GM18873 (cell line): ENCODE data around the gene DEFB132.
"Not testable (repeated sequence)": the region's sequence is repeated elsewhere in the genome, so short reads cannot be mapped to it uniquely, and the experiment has no call there.

ENCODE experiments used
- ATAC-seq: cut with Tn5 transposase; IDR thresholded peaks from one replicate; pipeline ENCODE4 v1.9.1; 2021; ENCODE audit warnings: mild to moderate bottlenecking, moderate library complexity, moderate number of reproducible peaks; ENCODE audit not compliant: unreplicated experiment, low FRiP score

Gene DEFB132, protein sequence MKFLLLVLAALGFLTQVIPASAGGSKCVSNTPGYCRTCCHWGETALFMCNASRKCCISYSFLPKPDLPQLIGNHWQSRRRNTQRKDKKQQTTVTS

DNA sequence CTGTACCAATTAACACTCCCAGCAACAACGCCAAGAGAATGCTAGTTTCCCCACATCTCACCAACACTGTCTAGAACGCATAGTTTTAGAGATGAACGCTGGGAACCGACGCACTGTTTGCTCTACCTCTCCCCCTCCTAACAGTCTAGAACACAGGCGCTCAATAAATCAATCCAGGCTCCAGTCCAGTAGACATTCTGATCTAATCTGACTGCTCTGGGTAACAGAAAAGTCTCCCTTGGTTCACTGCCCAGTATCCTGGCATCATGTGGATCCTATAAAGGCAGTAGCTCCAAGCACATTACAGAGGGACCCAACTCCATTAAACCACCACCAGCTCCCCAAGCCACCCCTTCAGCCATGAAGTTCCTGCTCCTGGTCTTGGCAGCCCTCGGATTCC is at the start of gene DEFB132:
TSS of gene DEFB132 (plus strand) at position 306 of the 400 bp plus-strand sequence. CDS start at position 361, 55 bp downstream.
- no peak for ATAC-seq

DNA sequence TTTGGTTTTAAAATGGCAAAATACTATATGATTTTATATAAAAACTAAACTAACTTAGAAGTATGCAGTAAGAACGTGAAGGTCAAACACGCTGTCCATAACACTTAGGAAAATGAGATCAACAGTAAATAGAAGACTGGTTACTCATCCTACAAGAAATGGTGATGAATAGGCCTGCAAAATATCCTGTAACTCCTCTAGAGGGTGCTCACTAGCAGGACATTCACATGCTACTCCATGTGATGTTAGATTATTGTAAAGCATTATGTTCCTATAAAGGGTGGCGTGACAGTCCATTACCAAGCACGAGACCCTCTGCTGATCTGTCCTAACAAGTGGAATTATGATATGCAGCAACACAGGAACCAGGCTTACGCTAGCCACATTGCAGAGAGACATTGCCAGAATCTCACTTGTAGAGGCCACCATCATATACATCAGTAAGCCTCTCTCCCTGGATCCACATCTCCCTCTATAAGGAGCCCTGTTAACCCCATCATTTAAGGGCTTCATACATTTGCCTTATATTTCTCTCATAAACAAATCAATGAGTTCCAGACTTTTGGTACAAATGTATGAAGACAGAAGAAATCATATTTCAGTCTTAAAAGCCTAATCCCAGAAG is 48.5 kb upstream of the DEFB132 start:
- ATAC-seq, result no peak

DNA sequence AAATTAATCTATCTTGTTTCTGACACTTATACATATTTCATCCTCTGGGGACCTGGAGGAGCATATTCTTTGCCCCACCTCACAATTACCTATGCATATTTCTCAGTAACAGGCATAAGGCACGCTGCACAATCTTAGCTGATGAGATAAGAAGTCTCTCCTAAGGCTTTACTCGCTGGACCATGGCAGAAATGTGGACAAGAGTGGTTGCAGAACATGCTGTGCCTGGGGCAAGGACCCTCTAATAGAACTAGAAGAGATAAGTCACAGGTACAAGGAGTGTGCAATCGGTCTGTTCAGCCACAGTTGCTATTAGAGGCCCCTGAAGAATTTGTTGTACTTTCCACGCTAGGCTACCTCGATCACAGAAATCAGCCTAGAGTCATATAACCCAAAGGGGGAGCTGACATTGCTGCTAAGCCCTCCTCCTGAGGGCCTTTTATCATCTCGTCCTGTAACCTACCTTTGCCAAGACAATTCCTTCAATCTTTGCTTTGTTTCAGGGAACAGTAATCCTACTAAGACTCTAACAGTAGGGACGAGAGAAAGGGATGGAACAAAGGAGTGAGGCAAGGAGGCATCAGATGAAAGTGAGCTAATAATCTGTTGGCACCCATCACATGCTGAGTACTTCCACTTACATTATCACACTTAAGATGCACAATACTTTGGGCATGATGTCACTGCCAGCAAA is 46.6 kb upstream of the DEFB132 start:
- ATAC-seq, result no peak

DNA sequence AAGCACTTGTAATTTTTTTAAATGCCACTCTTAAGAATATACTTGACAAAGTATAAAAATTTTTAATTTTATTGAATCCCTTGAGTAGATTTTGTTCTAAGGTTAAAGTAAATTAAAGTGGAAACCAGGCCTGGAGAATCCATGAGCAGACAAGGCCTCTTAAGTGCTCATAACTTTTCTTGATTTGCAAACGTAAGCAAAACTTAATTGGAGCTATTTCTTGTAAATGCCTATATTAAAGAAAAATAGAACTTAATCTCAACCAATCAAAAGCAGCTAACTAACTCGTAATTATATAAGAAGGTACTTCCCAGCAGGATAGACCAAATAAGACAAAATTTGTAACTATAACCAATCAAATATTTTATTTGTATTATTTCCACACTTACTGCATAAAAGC is 43.1 kb upstream of the DEFB132 start:
- ATAC-seq, result no peak

DNA sequence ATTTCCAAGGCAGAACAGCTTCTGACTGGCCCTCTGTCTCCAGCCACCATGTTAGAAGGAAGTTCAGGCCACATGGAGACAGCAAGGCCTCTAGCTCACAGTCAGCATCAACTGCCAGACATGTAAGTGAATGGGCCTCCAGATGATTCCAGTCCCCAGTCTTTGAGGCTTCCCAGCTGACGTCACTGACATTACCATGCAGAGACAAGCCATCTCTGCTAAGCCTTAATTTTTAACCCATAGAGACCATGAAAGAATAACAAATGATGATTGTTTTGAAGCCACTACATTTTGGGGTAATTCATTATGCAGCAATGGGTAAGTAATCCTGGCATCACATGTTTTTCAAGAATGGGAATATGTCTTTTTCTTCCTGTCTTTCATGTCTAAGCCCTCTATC is 41.7 kb upstream of the DEFB132 start:
- no peak for ATAC-seq

DNA sequence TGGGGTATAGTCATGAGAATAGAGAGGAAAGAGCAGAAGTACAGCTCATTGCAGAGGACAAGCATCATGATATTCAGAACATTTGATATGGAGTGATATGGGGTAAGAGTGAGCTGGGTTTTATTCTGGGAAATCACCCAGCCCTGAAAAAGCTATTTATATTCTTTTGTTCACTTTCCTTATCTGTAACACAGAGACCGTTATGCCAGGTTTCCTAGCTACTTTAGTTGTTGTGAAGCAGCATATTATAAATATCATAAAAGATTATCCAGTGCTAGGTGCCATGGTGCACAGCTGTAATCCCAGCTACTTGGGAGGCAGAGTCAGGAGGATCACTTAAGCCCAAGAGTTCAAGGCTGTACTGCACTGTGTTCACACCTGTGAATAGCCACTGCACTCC is 40.3 kb upstream of the DEFB132 start:
- no peak for ATAC-seq

DNA sequence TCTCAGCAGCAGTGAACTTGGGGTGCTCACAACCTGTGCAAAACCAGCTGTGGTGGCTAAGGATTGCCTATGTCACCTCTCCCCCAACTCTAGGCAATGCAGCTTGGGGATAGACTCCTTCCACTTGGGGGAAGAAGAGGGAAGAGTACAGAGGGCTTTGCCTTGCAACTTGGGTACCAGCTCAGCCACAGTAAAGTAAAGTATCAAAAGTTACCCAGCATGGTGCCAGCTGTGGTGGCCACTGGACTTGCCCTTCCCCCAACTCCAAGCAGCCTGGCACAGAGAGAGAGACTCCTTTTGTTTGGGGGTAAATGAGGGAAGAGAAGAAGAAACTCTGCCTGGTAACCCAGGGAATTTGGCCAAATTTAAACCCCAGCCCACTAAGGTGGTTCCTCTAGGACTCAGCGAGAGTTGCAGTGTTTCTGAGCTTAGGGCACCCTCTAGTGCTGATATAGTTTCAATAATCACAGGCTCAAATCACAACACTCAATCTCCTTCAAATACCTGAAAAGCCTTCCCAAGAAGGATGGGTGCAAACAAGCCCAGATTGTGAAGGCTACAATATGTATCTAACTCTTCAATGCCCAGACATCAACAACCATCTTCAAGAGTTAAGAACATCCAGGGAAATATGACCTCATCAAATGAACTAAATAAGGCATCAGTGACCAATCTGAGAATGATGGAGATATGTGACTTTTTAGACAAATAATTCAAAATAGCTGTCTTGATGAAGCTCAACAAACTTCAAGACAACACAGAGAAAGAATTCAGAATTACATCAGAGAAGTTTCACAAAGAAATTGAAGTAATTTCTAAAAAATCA is 38.0 kb upstream of the DEFB132 start:
- no peak for ATAC-seq

DNA sequence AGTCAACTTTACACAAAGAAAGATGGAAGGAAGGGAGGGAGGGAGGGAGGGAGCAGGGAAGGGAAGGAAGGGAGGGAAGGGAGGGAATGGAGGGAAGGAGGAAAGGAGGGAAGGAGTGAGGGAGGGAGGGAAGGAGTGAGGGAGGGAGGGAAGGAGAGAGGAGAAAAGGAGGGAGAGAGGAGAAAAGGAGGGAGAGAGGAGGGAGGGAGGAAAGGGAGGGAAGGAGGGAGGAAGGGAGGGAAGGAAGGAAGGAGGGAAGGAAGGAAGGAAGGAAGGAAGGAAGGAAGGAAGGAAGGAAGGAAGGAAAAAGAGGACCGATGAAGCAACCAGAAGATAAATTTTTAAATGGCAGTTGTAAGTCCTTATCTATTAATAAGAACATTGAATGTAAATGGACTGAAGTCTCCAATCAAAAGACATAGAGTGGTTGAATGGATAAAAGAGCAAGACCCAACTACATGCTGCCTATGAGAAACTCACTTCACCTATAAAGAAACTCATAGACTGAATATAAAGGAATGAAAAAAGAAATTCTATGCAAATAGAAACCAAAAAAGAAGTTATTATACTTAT is 36.2 kb upstream of the DEFB132 start:
- ATAC-seq, result no peak

DNA sequence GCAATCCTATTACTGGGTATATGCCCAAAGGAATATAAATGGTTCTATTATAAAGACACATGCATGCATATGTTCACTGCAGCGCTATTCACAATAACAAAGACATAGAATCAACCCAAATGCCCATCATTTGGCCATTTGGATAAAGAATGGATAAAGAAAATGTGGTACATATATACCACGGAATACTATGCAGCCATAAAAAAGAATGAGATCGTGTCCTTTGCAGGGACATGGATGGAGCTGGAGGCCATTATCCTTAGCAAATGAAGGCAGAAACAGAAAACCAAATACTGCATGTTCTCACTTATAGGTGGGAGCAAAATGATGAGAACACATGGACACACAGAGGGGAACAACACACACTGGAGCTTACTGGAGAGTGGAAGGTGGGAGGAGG is 31.6 kb upstream of the DEFB132 start:
- ATAC-seq, result not testable (repeated sequence)

DNA sequence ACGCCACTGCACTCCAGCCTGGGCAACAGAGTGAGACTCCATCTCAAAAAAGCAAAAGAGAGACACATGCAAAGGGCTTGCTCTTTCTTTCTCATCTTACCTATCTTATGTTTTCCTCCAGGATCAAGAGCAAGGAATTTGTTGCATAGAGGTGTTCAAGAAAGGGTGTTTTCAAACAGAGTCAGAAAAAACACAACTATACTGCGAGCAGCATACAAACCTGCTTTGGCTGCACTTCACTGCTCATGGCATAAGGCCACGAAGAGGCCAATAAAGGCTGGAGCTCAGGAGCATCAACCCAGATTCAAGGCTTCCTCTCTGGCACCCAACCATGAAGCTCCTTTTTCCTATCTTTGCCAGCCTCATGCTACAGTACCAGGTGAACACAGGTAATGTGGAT is 30.6 kb upstream of the DEFB132 start, which contains the start of gene DEFB129:
TSS of gene DEFB129 (plus strand) at position 301 of the 400 bp plus-strand sequence. CDS start at position 332, 31 bp downstream.
- no peak for ATAC-seq

DNA sequence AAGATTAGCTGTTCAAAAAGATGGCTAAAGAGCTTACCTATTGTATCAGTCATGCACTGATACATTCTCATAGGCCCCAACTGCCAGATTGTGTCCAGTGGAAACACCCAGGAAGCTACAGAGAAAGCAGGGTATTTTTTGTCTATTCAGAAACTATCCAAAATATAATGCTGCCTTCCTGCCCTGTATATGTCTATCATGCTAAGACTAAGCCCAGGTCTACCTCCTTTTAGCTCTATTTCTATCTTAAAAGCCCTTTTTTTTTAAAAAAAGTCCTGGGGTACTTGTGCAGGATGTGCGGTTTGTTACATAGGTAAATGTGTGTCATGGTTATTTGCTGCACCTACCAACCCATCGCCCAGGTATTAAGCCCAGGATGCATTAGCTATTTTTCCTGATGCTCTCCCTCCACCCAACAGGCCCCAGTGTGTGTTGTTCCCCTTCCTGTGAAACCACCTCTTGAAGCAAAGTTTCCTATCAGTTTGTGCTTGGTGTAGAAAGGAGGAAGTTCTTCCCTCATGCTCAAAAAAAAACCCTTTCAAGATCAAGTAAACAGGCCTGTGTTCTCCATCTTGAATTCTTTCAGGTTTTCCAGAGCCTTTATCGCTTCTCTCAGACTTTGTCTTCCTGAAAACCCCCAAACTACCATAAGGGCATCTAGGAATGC is 30.0 kb upstream of the DEFB132 start:
- no peak for ATAC-seq

DNA sequence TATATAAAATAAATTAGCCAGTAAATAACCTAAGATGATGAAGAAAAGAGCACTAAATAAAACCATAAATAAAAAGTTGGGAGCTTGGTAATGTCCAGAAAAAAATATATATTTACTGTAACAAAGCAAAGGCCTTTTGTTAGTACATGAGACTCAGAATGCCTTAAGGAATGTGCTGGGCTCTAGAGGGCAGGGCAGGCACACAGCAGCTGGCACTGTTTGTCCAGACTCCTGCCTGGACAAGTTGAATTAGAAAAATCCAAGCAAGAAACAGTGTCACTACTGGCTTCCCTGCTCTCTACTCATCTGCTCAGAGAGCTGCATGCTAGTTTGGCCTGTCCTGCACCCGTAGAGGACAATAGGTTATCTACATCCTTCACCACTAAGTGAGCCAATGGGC is 21.6 kb upstream of the DEFB132 start:
- no peak for ATAC-seq

DNA sequence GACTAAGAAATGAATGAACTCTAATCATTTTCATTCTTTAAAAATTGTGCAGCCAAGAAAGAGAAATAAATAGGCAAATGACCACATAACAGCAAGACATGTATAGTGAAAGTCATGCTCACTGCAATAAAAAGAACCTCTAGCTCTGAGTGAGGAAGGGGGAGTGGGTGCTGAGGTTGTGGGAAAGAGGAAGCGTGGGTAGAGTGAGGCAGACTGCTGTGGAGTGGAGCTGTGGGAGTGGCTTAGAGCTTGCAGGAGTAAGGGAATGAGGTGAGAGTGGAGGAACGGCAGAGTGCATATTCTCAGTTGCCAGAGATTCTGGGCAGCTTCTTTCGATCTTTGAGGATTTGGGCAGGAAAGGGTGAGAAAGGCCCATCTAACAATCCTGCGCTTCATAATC is 20.0 kb upstream of the DEFB132 start:
- ATAC-seq, result no peak

DNA sequence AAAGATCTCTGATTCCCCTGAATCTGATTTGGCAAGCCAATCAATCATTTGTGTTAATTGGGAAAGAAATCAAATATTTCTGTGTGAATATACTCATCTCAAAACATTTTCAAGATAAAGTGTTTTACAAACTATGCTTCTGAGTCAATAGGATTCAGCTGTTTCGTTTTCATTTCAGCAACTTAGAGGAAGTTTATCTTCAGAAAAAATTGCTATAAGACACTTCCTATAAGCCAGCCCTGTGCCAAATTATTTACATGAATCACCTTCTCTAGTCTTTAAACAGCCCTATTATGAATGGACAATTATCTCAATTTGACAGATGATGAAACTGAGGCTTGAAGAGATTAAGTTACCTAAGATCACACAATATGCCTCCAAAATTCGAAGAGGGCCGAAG is 19.6 kb upstream of the DEFB132 start:
- no peak for ATAC-seq

DNA sequence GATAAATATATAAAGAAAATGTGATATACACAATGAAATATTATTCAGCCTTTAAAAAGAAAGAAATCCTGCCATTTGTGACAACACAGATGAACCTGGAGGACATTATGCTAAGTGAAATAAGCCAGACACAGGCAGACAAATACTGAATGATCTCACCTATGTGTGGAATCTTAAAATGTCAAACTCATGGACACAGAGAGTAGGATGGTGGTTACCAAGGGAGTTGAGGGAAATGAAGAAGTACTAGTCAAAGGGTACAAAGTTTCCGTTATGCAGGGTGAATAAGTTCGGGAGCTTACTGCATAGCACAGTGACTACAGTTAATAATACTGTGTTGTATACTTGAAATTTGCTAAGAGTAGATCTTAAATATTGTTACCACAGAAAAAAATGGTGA is 14.6 kb upstream of the DEFB132 start:
- no peak for ATAC-seq

DNA sequence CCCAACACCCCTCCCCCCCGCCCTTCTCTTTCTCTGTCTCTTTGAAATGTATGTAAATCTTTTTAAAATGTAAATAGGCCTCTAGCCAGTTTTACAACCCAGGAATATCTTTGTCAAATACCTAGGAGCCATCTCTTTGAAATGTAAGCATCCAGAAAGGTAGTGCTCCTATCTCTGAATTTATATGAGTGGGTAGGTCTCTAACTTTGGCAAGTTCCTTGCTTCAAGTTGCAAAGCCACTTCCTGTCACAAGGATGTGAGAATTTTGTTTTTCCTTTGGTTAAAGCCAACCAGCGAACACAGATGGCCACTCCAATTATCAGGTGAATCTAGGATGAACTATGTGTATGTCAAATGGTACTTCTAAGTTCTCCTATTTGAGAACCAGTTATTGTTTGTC is 6.2 kb upstream of the DEFB132 start:
- no peak for ATAC-seq

DNA sequence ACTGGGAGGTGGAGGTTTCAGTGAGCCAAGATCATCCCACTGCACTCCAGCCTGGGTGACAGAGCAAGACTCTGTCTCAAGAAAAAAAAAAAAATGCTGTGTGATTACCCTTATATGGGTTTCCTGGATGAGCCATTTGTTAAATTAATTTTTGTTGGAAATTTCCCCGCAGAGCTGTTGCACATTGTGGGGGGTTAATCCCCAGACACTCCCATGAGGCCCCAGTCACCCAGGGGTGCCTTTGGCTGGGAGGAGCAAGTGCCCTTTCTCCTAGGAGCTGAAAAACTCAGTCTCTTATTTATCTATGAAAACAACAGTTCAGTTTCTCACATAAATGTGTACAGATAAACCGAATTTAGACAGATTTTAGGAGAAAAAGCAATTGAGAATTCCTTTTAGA is 4.7 kb upstream of the DEFB132 start:
- ATAC-seq, result no peak

DNA sequence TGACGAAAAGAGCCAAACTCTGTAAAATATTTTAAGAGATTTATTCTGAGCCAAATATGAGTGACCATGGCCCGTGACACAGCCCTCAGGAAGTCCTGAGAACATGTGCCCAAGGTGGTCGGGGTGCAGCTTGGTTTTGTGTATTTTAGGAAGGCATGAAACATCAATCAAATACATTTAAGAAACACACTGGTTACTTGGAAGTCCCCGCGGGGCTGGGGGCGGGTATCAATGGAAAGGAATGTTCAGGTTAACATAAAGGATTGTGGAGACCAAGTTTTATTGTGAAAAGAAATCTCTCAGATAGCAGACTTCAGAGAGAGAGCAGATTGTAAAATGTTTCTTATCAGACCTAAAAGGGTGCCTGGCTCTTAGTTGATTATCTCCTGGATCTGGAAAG is 4.1 kb upstream of the DEFB132 start:
- ATAC-seq, result not testable (repeated sequence)

DNA sequence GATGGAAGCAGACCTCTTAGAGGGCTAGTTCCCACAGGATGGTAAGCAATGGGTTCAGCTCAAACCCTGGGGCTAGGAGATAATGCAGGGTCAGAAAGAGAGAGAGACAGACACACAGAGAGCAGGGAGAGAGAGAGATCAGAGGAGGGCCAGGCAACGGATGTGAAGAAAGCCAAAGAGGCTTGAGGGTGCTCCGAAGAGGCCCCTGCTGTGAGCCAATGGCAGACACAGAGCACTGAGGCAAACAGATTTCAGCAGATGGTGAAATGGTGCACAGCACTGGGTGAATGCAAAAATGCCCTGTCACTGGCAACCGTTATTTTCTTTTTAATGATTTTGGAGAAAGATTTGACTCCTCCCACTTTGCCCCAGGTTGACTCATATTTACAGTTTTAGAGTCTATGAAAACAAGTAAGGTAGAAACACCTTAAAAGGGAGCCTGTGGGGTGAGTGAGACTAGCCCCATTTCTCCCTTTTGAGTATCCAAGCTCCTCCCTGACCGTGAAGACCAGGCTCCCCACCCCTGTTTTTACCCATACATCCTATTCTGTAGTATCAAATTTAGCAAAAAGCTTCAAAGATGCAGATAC is 840 bp downstream of the DEFB132 start:
- ATAC-seq, result no peak

DNA sequence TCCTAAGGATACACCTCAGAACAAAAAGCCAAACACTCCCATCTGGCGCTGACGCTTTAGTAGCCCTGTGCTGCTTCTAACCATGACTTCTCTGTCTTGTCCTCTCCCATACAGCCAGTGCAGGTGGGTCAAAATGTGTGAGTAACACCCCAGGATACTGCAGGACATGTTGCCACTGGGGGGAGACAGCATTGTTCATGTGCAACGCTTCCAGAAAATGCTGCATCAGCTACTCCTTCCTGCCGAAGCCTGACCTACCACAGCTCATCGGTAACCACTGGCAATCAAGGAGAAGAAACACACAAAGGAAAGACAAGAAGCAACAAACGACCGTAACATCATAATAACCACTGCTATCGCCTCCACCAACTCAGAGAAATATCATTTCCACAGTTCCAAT is 1.4 kb downstream of the DEFB132 start:
- no peak for ATAC-seq
